CD4-positive, CD25-positive, alpha-beta regulatory T cell (primary cell): ENCODE results near the gene ZSCAN12. TPM values are rescaled to one million over a fixed set of nuclear protein-coding genes. Genes with fewer than 3 reads are reported as not detected.

Experiments
- ATAC-seq, 2 donors: fragments of 150-1000 bp; cut with Tn5 transposase; one replicate each; pipeline ENCODE4 v1.10.0; 2021; ENCODE audit warnings: low read depth in 2 of 2, moderate number of reproducible peaks in 2 of 2, moderate library complexity in 1 of 2
- DNase-seq, 3 donors: peaks; one replicate each; pipeline versions ENCODE4 v3.0.0 to v3.0.0-alpha.2; 2012 to 2022; ENCODE audit warnings: mixed read lengths in 1 of 3
- H3K27ac ChIP-seq: one replicate; pipeline ENCODE4 v1.7.0; 2013; ENCODE audit warnings: mild to moderate bottlenecking, low read length; ENCODE audit not compliant: insufficient read depth, poor library complexity, severe bottlenecking
- H3K27me3 ChIP-seq: one replicate; pipeline ENCODE4 v1.7.0; 2013; ENCODE audit warnings: low read length; ENCODE audit not compliant: control insufficient read depth, insufficient read depth
- H3K36me3 ChIP-seq: one replicate; pipeline ENCODE4 v1.7.0; 2013; ENCODE audit warnings: mild to moderate bottlenecking, low read length, moderate library complexity; ENCODE audit not compliant: control insufficient read depth, insufficient read depth
- H3K4me1 ChIP-seq: 2 replicates; pipeline ENCODE4 v1.7.0; 2013; ENCODE audit warnings: mild to moderate bottlenecking, low read length; ENCODE audit not compliant: insufficient read depth, control insufficient read depth, poor library complexity, severe bottlenecking
- H3K4me3 ChIP-seq: one replicate; pipeline ENCODE4 v1.7.0; 2013; ENCODE audit warnings: low read depth, mild to moderate bottlenecking, low read length, moderate library complexity
- H3K9me3 ChIP-seq, 2 experiments: 1 replicate in 1 of 2; 2 replicates in 1 of 2; pipeline ENCODE4 v1.7.0; 2013; ENCODE audit warnings: low read length in 2 of 2, mild to moderate bottlenecking in 1 of 2, moderate library complexity in 1 of 2; ENCODE audit not compliant: control insufficient read depth in 2 of 2
- H3K27ac Mint-ChIP-seq, 3 donors: one replicate each; pipeline ENCODE4 v1.8.0; 2020 to 2022; ENCODE audit warnings: mild to moderate bottlenecking in 3 of 3, mixed read lengths in 3 of 3, moderate library complexity in 2 of 3
- H3K27me3 Mint-ChIP-seq: one replicate; pipeline ENCODE4 v1.8.0; 2022; ENCODE audit warnings: mild to moderate bottlenecking, mixed read lengths
- H3K36me3 Mint-ChIP-seq: one replicate; pipeline ENCODE4 v1.8.0; 2020; ENCODE audit warnings: mixed read lengths
- H3K4me1 Mint-ChIP-seq, 4 donors: one replicate each; pipeline ENCODE4 v1.8.0; 2020 to 2022; ENCODE audit warnings: mixed read lengths in 4 of 4, mild to moderate bottlenecking in 1 of 4
- H3K4me3 Mint-ChIP-seq, 4 donors: one replicate each; pipeline ENCODE4 v1.8.0; 2020 to 2022; ENCODE audit warnings: mild to moderate bottlenecking in 4 of 4, mixed read lengths in 4 of 4, moderate library complexity in 3 of 4
- H3K9me3 Mint-ChIP-seq, 7 donors: one replicate each; pipeline ENCODE4 v1.8.0; 2020 to 2022; ENCODE audit warnings: mixed read lengths in 7 of 7, mild to moderate bottlenecking in 3 of 7, moderate library complexity in 2 of 7
- polyA plus RNA-seq, 4 donors: library from polyadenylated mRNA; unstranded; fragments of 300-500 nt; fragmentation: Illumina TruSeq; gene quantifications; one replicate each; pipeline ENCODE4 v1.2.3, GENCODE V29; 2021
- total RNA-seq: library from RNA; stranded (reverse); gene quantifications from one replicate; pipeline ENCODE4 v1.2.3, GENCODE V29; 2022

Gene ZSCAN12
- total and polyA plus RNA-seq, 5 donors from 2014 or later, result 1.2 to 2.7 (median 2.1) TPM

DNA sequence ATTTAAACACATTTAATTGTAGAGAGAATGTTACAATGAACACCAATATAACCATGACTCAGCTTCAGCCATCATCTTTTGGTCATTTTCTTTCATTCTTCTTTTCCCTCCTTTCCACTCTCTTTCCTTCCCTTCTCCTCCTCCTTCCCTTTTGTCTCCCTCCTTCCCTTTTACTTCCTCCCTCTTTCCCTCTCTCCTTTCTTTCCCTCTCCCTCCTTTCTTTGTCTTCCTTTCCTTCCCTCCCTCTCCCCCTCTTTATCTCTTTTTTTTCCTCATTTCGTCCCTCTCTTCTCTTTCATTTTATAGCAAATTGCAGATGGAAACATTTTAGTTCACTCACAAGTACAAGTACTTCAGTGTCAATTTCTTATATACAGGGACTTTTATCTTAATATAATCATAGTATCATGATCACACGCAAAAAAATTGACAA is 48.0 kb downstream of the ZSCAN12 start:
- Mint-ChIP-seq H3K27ac (peak overlapping the region in 1 of 3 donors; percentile 47), H3K27me3 (peaks cover 23% of the 10 kb centered on the region), H3K36me3 (peaks cover 5% of the 10 kb centered on the region), H3K9me3 (peaks cover 0 to 1% (median 0%) of the 10 kb centered on the region in 7 donors), H3K4me3 (peak overlapping the region; percentile 54 to 97 (median 78)), H3K4me1 (peaks cover 23 to 66% (median 37%) of the 10 kb centered on the region in 4 donors)
- peaks cover 15% of the 10 kb centered on the region for H3K27me3 ChIP-seq
- ATAC-seq, result no peak
- peaks cover 29% of the 10 kb centered on the region for H3K4me1 ChIP-seq
- no peak overlapping the region for H3K4me3 ChIP-seq
- DNase-seq, result no peak
- no peaks in the 10 kb centered on the region for H3K9me3 ChIP-seq
- no peak overlapping the region for H3K27ac ChIP-seq
- H3K36me3 ChIP-seq, result no peaks in the 10 kb centered on the region

DNA sequence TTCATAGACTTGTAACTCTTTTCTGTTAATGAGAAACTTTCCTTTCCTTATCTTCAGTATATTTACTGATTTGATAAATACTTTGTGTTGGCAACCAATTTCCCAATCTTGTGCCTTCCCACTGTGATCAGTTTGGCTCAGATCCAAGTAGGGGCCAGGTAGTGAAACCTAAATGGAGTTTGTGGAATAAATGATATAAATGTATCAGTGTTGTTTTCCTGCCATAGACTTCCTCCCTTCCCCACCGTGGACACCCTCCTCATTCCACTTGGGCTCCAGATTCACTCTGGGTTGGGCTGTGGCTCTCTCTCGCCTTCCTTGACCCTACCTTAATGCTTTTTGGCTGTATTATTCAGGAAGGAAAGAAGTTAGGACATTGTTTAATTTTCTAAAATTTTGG is 48.5 kb downstream of the ZSCAN12 start:
- peaks cover 25% of the 10 kb centered on the region for H3K4me1 ChIP-seq
- Mint-ChIP-seq H3K27me3 (peaks cover 26% of the 10 kb centered on the region), H3K4me3 (peak overlapping the region; percentile 97 to 100 (median 98)), H3K9me3 (peaks cover 0 to 1% (median 0%) of the 10 kb centered on the region in 7 donors), H3K4me1 (peaks cover 20 to 61% (median 34%) of the 10 kb centered on the region in 4 donors), H3K27ac (peak overlapping the region in 2 of 3 donors; percentile 93 to 99), H3K36me3 (peaks cover 5% of the 10 kb centered on the region)
- no peaks in the 10 kb centered on the region for H3K9me3 ChIP-seq
- no peak for DNase-seq
- no peak overlapping the region for H3K27ac ChIP-seq
- H3K36me3 ChIP-seq, result no peaks in the 10 kb centered on the region
- H3K4me3 ChIP-seq, result peak overlapping the region; percentile 96
- ATAC-seq, result no peak
- peaks cover 16% of the 10 kb centered on the region for H3K27me3 ChIP-seq

DNA sequence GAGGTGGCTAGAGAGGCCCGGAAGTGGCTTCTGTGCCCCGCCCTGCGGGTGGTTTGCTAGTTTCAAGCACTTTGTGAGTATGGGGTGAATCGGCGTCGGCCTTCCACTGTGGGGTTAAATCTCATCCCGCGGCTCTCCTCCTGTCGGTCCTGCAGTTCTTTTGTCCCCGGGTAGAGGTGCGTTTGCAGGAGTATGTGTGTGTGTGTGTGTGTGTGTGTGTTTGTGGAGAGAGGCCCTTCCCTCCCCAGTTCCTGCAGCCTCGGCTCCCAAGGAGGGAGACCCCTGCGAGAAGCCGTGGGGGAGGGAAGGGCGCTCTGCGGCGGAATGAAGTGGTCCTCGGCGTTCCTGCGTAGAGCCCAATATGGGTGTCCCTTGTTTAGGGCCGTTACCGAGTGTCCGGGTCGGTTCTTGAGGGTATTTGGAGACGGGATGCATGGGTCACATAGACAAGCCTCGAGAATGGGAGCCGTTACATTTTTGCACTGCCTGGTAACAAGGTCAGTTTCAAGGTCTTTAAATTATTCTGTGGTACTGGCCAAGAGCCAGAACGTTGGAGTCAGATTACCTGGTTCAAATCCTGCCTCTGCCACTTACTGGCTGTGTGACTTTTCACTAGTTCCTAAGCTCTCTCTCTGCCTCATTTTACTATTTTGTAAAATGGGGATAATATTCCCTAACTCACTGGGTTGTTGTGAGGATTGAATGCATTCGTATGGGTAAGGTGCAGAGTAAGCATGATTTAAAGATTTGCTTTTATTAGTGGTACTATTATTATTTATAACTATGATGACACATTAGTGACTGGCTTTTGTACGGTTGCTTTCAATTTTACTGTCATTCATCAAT is 49.4 kb downstream of the ZSCAN12 start, which contains the start of gene ZKSCAN3:
TSS of gene ZKSCAN3 (plus strand) at position 56 of the 846 bp plus-strand sequence. CDS start 9,640 bp downstream, outside the sequence.
- Mint-ChIP-seq H3K36me3 (peaks cover 5% of the 10 kb centered on the region), H3K4me1 (peaks cover 16 to 52% (median 26%) of the 10 kb centered on the region in 4 donors), H3K9me3 (peaks cover 0 to 1% (median 0%) of the 10 kb centered on the region in 7 donors), H3K27me3 (peaks cover 31% of the 10 kb centered on the region), H3K27ac (peak within 1 kb of the TSS; percentile 93 to 99 (median 98)), H3K4me3 (peak within 1 kb of the TSS; percentile 97 to 100 (median 98))
- H3K27ac ChIP-seq, result peak within 1 kb of the TSS; percentile 55
- H3K4me1 ChIP-seq, result peaks cover 16% of the 10 kb centered on the region
- peaks cover 24% of the 10 kb centered on the region for H3K27me3 ChIP-seq
- peak within 1 kb of the TSS; percentile 96 for H3K4me3 ChIP-seq
- ATAC-seq (peak; percentile 99), DNase-seq (peak; percentile 68 to 94 (median 81))
- H3K9me3 ChIP-seq, result no peaks in the 10 kb centered on the region
- no peaks in the 10 kb centered on the region for H3K36me3 ChIP-seq

DNA sequence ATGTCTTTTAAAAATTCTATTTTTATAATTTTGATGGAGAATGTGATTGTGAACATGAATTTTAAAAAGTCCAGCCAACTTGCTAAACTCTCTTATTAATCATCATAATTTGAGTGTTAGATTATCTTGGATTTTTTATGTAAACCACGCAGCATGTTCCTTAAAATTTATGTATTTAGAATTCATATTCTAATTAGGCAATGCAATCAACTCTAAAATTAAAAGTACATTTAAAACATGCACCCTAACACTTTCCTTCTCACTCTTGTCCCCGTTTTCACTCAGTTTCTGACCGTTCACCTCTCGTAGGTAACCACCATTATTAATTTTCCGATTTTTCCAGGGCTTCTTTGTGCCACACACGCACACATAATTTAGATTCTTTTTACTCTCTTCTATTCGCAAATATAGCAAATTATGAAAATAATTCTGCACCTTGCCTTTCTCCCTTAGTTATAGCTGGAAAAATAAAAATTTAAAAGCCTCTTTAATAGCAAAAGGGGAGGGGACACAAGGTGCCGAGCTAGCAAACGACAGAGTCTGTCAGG is 50.1 kb downstream of the ZSCAN12 start:
- Mint-ChIP-seq H3K27ac (peak overlapping the region; percentile 93 to 99 (median 98)), H3K4me3 (peak overlapping the region; percentile 97 to 100 (median 98)), H3K36me3 (peaks cover 5% of the 10 kb centered on the region), H3K9me3 (peaks cover 0 to 1% (median 0%) of the 10 kb centered on the region in 7 donors), H3K27me3 (peaks cover 38% of the 10 kb centered on the region), H3K4me1 (peaks cover 16 to 47% (median 26%) of the 10 kb centered on the region in 4 donors)
- peaks cover 24% of the 10 kb centered on the region for H3K27me3 ChIP-seq
- H3K4me1 ChIP-seq, result peaks cover 16% of the 10 kb centered on the region
- ATAC-seq (no peak), DNase-seq (no peak)
- H3K27ac ChIP-seq, result peak overlapping the region; percentile 55
- H3K9me3 ChIP-seq, result no peaks in the 10 kb centered on the region
- H3K36me3 ChIP-seq, result no peaks in the 10 kb centered on the region
- peak overlapping the region; percentile 96 for H3K4me3 ChIP-seq

DNA sequence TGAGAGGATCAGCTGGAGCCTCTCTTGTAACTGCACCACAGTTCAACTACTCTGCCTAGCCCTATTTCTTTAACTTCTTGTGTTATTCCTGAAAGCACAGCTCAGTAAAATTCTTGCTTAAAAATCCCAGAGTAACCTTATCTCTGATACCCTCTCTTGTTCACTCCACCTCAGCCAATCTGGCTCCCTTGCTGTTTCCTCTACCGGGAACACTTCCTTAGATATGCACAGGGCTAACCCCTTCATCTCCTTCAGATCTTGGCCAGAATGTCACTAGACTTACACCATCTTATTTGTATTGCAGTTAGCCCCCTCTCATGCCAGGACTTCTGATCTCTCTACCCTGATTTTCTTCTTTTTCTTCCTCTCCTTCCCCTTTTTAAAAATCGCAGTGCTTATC is 52.4 kb downstream of the ZSCAN12 start:
- Histone ChIP-seq H3K4me1 (peaks cover 16% of the 10 kb centered on the region), H3K27me3 (peaks cover 24% of the 10 kb centered on the region), H3K9me3 (no peaks in the 10 kb centered on the region), H3K36me3 (no peaks in the 10 kb centered on the region), H3K27ac (no peak overlapping the region), H3K4me3 (no peak overlapping the region)
- H3K36me3 Mint-ChIP-seq, result no peaks in the 10 kb centered on the region
- H3K27ac Mint-ChIP-seq, result no peak overlapping the region
- peaks cover 0 to 2% (median 0%) of the 10 kb centered on the region in 7 donors for H3K9me3 Mint-ChIP-seq
- DNase-seq, result no peak
- peaks cover 52% of the 10 kb centered on the region for H3K27me3 Mint-ChIP-seq
- peaks cover 15 to 28% (median 21%) of the 10 kb centered on the region in 4 donors for H3K4me1 Mint-ChIP-seq
- H3K4me3 Mint-ChIP-seq, result peak overlapping the region in 1 of 4 donors; percentile 22
- no peak for ATAC-seq

DNA sequence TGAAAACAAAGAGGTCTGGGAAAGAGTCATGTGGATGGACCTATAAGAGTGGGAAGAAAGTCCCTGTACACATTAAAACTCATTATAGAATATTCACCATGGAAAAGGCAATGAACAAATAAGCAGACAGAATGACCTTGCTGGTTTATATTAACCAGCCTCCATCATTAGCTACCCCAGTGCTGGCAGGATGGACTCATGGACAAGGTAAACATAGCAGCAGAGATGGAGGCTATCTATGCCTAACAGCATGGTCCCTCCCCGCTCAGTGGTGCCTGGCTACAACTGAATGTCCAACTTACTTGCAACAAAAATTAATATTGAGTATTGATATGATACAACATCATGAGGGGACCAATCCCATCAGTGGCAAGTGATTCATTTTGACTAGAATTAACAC is 54.3 kb downstream of the ZSCAN12 start:
- no peak overlapping the region for H3K27ac ChIP-seq
- H3K4me1 ChIP-seq, result peaks cover 8% of the 10 kb centered on the region
- H3K4me3 Mint-ChIP-seq, result peak overlapping the region in 1 of 4 donors; percentile 29
- no peak overlapping the region for H3K4me3 ChIP-seq
- H3K9me3 Mint-ChIP-seq, result peaks cover 1 to 8% (median 6%) of the 10 kb centered on the region in 7 donors
- H3K27me3 Mint-ChIP-seq, result peaks cover 57% of the 10 kb centered on the region
- peaks cover 29% of the 10 kb centered on the region for H3K27me3 ChIP-seq
- no peaks in the 10 kb centered on the region for H3K36me3 Mint-ChIP-seq
- ATAC-seq (no peak), DNase-seq (no peak)
- H3K4me1 Mint-ChIP-seq, result peaks cover 6 to 9% (median 8%) of the 10 kb centered on the region in 4 donors
- H3K36me3 ChIP-seq, result no peaks in the 10 kb centered on the region
- no peak overlapping the region for H3K27ac Mint-ChIP-seq
- peaks cover 8 to 10% of the 10 kb centered on the region in 2 experiments for H3K9me3 ChIP-seq

DNA sequence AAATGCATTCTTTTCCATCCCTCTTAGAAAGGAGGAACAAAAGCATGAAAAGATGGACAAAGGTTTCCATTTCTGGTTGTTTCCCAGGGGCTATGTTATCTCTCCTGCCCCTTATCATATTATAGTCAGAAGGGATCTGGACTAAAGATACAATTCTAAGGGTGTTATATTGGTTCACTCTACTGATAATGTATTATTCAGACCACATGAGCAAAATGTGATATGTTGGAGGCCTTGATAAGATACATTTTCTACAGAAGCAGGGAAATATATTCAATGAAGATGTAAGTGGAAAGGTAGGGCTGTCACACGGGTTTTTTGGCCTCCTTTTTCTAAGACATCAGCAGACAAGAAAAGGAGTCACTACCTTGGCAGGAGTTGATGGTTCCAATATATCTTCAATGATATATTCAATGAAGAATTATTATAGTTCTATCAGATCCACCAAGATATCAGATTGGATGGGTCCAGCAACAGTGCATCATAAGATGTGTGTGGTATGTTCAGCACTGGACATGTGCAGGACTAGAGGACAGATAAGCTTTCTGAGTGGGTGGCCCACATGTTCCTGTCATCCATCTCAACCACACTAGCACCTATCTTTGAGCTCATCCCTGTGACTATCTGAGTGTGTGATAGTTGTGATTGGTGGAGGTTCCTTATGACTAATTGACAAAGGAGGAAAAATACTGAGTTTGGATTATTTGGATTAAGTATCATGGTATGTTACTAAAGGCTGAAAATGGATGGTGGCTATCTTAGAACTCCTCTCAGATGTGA is 55.5 kb downstream of the ZSCAN12 start:
- no peak overlapping the region for H3K4me3 ChIP-seq
- Mint-ChIP-seq H3K4me1 (no peaks in the 10 kb centered on the region), H3K27me3 (peaks cover 51% of the 10 kb centered on the region), H3K4me3 (no peak overlapping the region), H3K9me3 (peaks cover 1 to 14% (median 7%) of the 10 kb centered on the region in 7 donors), H3K36me3 (no peaks in the 10 kb centered on the region), H3K27ac (no peak overlapping the region)
- DNase-seq, result no peak
- H3K36me3 ChIP-seq, result no peaks in the 10 kb centered on the region
- H3K4me1 ChIP-seq, result no peaks in the 10 kb centered on the region
- peaks cover 28% of the 10 kb centered on the region for H3K27me3 ChIP-seq
- H3K9me3 ChIP-seq, result peaks cover 14% of the 10 kb centered on the region in 2 experiments
- no peak for ATAC-seq
- no peak overlapping the region for H3K27ac ChIP-seq
